Peyer's patch (tissue), 4 donors: ENCODE measurements around the gene KIF26B.

Experiments used
- POLR2A ChIP-seq, 2 donors: fragments of 450-650 bp; IDR thresholded peaks; one replicate each; pipeline ENCODE4 v1.5.1; 2017; ENCODE audit warnings: antibody characterized with exemption in 2 of 2, mild to moderate bottlenecking in 2 of 2, moderate library complexity in 2 of 2
- TF ChIP-seq, protein P1 (sequence below), 6 experiments: fragments of 450-650 bp in 4 of 6; fragments of 200-600 bp in 2 of 6; sonication (generic) in 1 of 6; IDR thresholded peaks; one replicate each; pipeline ENCODE4 v1.5.1; 2017 to 2019; ENCODE audit warnings: antibody characterized with exemption in 6 of 6, mild to moderate bottlenecking in 3 of 6, moderate library complexity in 1 of 6

DNA sequence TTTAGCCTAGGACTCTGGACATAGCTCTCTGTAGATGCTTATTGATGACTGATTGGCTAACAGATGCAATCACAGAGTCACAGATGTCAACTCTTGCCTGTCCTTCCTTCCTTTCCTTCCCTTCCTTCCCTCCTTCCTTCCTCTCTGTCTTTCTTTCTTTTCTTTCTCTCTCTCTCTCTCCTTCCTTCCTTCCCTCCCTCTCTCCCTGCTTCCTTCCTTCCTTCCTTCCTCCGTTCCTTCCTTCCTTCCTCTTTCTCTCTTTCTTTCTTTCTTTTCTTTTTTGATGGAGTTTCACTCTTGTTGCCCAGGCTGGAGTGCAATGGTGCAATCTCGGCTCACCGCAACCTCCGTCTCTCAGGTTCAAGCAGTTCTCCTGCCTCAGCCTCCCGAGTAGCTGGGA is 106.1 kb downstream of the KIF26B start:
- TF ChIP-seq POLR2A (IDR thresholded peaks at IDR 0.05): no peak
- TF ChIP-seq, protein P1, sequence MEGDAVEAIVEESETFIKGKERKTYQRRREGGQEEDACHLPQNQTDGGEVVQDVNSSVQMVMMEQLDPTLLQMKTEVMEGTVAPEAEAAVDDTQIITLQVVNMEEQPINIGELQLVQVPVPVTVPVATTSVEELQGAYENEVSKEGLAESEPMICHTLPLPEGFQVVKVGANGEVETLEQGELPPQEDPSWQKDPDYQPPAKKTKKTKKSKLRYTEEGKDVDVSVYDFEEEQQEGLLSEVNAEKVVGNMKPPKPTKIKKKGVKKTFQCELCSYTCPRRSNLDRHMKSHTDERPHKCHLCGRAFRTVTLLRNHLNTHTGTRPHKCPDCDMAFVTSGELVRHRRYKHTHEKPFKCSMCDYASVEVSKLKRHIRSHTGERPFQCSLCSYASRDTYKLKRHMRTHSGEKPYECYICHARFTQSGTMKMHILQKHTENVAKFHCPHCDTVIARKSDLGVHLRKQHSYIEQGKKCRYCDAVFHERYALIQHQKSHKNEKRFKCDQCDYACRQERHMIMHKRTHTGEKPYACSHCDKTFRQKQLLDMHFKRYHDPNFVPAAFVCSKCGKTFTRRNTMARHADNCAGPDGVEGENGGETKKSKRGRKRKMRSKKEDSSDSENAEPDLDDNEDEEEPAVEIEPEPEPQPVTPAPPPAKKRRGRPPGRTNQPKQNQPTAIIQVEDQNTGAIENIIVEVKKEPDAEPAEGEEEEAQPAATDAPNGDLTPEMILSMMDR (IDR thresholded peaks at IDR 0.05): no peak
